CD4-positive, alpha-beta T cell treated with Interleukin-15 for 1 hour (primary cell): ENCODE measurements around the gene C12orf56.
A peak's percentile ranks its signal among the peaks of the same experiment; 100 is the strongest.

ENCODE experiments used
- DNase-seq: peaks from one replicate; pipeline ENCODE4 v3.0.0-alpha.2; 2020

C12orf56 gene

GRCh38 chr12:64390275-64390851 is at the start of gene C12orf56:
Gene C12orf56, minus strand, starts transcription at chr12:64390758. Its CDS starts 193 bp downstream, at chr12:64390565.
- no peak for DNase-seq

- no peak for DNase-seq
Observed at GRCh38 chr12:64440100-64440499, 49.5 kb upstream of the C12orf56 start.

- DNase-seq, result no peak
Observed at GRCh38 chr12:64433915-64434314, 43.4 kb upstream of the C12orf56 start.

- DNase-seq, result no peak
Observed at GRCh38 chr12:64431791-64432190, 41.2 kb upstream of the C12orf56 start.

GRCh38 chr12:64430886-64431285 is 40.3 kb upstream of the C12orf56 start:
- no peak for DNase-seq

- no peak for DNase-seq
Observed at GRCh38 chr12:64428956-64429355, 38.4 kb upstream of the C12orf56 start.

- no peak for DNase-seq
Observed at GRCh38 chr12:64427988-64428387, 37.4 kb upstream of the C12orf56 start.

- DNase-seq, result no peak
Observed at GRCh38 chr12:64419696-64420095, 29.1 kb upstream of the C12orf56 start.

- DNase-seq, result no peak
Observed at GRCh38 chr12:64418209-64418608, 27.7 kb upstream of the C12orf56 start.

GRCh38 chr12:64413884-64414283 is 23.3 kb upstream of the C12orf56 start:
- no peak for DNase-seq

GRCh38 chr12:64412459-64412858 is 21.9 kb upstream of the C12orf56 start:
- DNase-seq, result no peak

GRCh38 chr12:64411427-64411826 is 20.9 kb upstream of the C12orf56 start:
- DNase-seq, result no peak

- DNase-seq, result no peak
Observed at GRCh38 chr12:64407342-64408223, 17.0 kb upstream of the C12orf56 start.

- peak; percentile 37 for DNase-seq
Observed at GRCh38 chr12:64404470-64405256, 14.1 kb upstream of the C12orf56 start.

GRCh38 chr12:64403707-64404469 is 13.3 kb upstream of the C12orf56 start, which contains the start of gene XPOT:
Gene XPOT, plus strand, starts transcription at chr12:64404392. Its CDS starts 5,644 bp downstream, at chr12:64410036.
- peak; percentile 95 for DNase-seq

- DNase-seq, result no peak
Observed at GRCh38 chr12:64402181-64402580, 11.6 kb upstream of the C12orf56 start.

GRCh38 chr12:64400041-64400440 is 9.5 kb upstream of the C12orf56 start:
- peak; percentile 30 for DNase-seq

GRCh38 chr12:64395739-64396138 is 5.2 kb upstream of the C12orf56 start:
- DNase-seq, result no peak

GRCh38 chr12:64392221-64392620 is 1.7 kb upstream of the C12orf56 start:
- no peak for DNase-seq

GRCh38 chr12:64389154-64389553 is 1.4 kb downstream of the C12orf56 start:
- DNase-seq, result no peak

- no peak for DNase-seq
Observed at GRCh38 chr12:64387197-64387816, 3.3 kb downstream of the C12orf56 start.

- no peak for DNase-seq
Observed at GRCh38 chr12:64385468-64385867, 5.1 kb downstream of the C12orf56 start.
